Hepatocyte (in vitro differentiated cells): Measurements from ENCODE around the gene PDE4D.

Experiments
- CTCF ChIP-seq: fragments of 200-600 bp; sonication (generic); IDR thresholded peaks from 2 replicates; pipeline ENCODE4 v1.5.1; 2016; ENCODE audit warnings: antibody characterized with exemption, mild to moderate bottlenecking; ENCODE audit not compliant: poor library complexity
- EZH2 ChIP-seq: fragments of 200-600 bp; sonication (generic); IDR thresholded peaks from 2 replicates; pipeline ENCODE4 v1.6.1; 2016; ENCODE audit warnings: antibody characterized with exemption, mild to moderate bottlenecking, borderline replicate concordance

GRCh38 chr5:59547731-59548130, 345.8 kb downstream of the PDE4D start:
- TF ChIP-seq CTCF (no peak), EZH2 (no peak)
